Measurements from ENCODE around the gene KRTAP20-4. TPM values are rescaled to one million over a fixed set of nuclear protein-coding genes. Genes with fewer than 3 reads are reported as not detected.

The KRTAP20-4 gene
- not detected for total RNA-seq
- long read RNA-seq = 0 reads

DNA sequence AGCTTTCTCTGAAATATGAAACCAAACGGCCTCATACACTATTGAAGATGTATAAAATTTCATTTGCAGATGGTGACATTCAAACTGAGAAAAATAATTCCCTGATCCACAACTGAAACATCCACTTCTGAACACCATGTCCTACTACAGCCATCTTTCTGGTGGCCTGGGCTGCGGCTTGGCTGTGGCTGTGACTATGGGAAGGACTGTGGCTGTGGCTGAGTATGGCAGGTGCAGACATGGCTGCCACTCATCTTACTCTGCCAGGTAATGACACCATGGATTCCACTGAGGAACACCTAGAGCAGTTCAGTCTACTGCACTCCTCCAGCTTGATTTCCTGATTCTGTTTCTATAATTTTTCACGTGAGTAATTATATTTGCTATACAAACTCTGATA lies at the start of gene KRTAP20-4:
KRTAP20-4 (plus strand) TSS at position 106 of the 400 bp plus-strand sequence.
- no peak for DNase-seq
- no peak for ATAC-seq
- intact Hi-C loops (cut with DNase I) = no loop called here

DNA sequence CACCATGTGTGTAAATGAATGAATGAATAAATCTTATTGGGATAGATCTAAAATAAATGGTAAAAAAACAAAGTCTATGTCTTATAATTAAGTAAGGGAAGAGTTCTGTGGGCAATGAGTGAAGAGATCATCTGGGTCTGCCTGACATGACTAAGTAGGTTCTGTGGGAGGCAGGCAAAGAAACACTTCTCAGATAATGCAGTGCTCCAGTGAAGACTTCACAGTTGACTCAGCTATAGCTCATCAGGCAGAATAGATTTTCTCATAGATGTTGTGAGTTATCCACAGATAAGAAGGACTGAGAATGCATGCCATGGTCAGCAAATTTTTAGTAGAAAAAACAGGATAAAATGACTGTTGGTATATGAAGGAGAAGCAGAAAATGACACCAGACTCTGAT lies 42.7 kb upstream of the KRTAP20-4 start:
- no peak for DNase-seq
- intact Hi-C loops (cut with DNase I) = no loop called here
- ATAC-seq = peak in 1 of 2 donors; percentile 83

- DNase-seq = no peak
- ATAC-seq = no peak
- intact Hi-C loops (cut with DNase I) = no loop called here
Measured at GRCh38 chr21:30579346-30579745, 41.1 kb upstream of the KRTAP20-4 start.

GRCh38 chr21:30580132-30580531 lies 40.3 kb upstream of the KRTAP20-4 start:
- intact Hi-C loops (cut with DNase I) = no loop called here
- no peak for DNase-seq
- no peak for ATAC-seq

- DNase-seq (no peak), ATAC-seq (no peak)
- intact Hi-C loops (cut with DNase I) = no loop called here
Measured at GRCh38 chr21:30582870-30583269, 37.6 kb upstream of the KRTAP20-4 start.

DNA sequence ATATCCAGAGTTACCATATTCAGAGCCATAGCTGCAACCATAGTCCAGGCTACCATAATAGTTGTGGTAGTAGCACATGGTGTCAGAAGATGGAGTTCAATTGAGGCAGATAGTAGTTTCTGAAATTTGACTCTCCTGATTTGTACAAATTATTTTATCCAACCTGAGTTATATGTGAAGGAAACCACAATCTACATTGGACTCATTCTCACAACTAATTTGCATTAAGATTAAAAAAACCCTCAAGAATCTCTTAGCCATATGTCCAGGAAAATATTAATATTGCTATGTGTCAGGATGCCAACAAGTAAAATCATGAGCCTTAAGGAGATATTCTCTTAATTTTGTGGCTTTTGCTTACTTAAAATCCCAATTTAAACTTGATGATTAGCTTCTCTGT lies 30.1 kb upstream of the KRTAP20-4 start, which contains the start of gene KRTAP22-2:
KRTAP22-2 (minus strand) TSS at position 101 of the 400 bp plus-strand sequence.
- intact Hi-C loops (cut with DNase I) = no loop called here
- DNase-seq (no peak), ATAC-seq (no peak)

DNA sequence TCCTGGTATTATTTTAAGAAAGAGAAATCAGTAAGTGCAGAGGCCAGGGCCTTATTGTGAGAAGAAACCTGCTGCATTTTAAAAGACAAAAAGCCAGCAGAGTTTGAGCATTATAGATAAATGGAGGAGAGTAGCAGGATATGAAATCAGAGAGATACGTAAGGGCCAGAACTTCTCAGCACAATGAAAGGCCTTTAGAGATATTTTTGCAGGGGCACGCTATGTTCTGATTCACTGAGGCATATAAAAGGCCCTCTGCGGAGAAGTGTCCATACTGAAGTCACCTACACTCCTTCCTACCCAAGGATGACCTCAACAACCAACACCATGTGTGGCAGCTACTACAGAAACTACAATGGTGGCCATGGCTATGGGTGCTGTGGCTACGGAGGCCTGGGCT lies 28.3 kb upstream of the KRTAP20-4 start, which contains the start of gene KRTAP6-3:
KRTAP6-3 (plus strand) TSS at position 301 of the 400 bp plus-strand sequence; CDS start at position 307, 6 bp downstream.
- intact Hi-C loops (cut with DNase I) = no loop called here
- no peak for DNase-seq
- no peak for ATAC-seq

- no peak for ATAC-seq
- DNase-seq = no peak
- intact Hi-C loops (cut with DNase I) = no loop called here
Measured at GRCh38 chr21:30598802-30599201, 21.6 kb upstream of the KRTAP20-4 start, which contains the start of gene KRTAP6-2. Gene KRTAP6-2 (minus strand): TSS chr21:30598902. CDS start chr21:30598874, 28 bp downstream.

DNA sequence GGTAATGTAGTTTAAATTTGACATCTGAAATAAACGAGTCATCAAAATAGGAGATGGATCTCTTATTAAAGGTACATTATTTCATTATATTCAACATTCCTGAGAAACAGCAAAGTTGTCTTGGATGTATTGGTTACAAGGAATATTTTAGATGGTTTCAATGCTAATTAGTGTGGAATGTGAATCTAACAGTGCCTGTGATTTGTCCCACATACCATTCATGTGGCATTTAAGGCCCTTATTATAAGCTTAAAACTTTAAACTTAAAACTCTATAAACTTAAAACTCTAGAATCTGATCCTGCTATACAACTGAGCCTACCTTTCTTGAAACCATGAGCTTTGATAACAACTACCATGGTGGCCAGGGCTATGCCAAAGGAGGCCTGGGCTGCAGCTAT lies 19.6 kb upstream of the KRTAP20-4 start, which contains the start of gene KRTAP22-1:
KRTAP22-1 (plus strand) TSS at position 301 of the 400 bp plus-strand sequence.
- ATAC-seq (no peak), DNase-seq (no peak)
- intact Hi-C loops (cut with DNase I) = no loop called here

DNA sequence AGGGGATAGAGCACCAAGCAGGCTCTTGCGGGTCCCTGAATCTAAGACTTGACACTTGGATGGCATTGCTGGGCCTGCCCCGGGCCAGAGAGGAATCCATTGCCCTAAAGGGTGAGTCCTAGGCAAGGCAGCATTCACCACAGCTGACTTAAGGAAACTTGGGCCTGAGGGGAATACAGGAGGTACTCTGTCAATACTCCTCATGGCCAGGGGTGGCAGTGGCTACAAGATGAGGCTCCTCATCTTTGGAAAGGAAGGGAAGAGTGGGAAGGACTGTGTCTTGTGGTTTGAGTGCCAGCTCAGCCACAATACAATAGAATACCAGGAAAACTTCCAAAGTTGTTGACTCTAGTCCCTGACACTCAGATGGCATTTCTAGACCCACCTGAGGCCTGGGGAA lies 14.5 kb upstream of the KRTAP20-4 start:
- intact Hi-C loops (cut with DNase I) = no loop called here
- DNase-seq = no peak
- ATAC-seq = no peak

- intact Hi-C loops (cut with DNase I) = no loop called here
- DNase-seq (no peak), ATAC-seq (no peak)
Measured at GRCh38 chr21:30612132-30612531, 8.3 kb upstream of the KRTAP20-4 start.

GRCh38 chr21:30613836-30614235 lies 6.6 kb upstream of the KRTAP20-4 start, which contains the start of gene KRTAP6-1:
Gene KRTAP6-1 (minus strand): TSS chr21:30613930. CDS start chr21:30613904, 26 bp downstream.
- intact Hi-C loops (cut with DNase I) = no loop called here
- ATAC-seq (no peak), DNase-seq (no peak)

DNA sequence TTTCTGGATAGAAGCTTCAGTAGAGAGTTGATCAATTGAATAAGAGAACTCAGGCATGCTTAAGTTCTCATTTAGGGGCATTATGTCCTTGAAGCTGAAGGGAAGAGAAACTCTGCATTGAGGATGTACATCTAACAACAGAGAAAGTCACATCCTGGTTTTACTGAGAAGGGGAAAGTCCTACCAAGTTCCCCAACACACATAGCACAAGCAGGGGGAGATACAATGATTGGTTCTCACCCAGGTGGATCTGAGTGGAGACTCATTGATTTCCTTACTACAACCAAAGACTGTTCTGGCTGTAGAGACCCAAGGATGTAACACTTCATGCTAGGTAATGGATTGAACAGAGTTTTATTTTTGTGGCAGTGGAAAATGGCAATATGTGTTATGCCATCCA lies 5.2 kb upstream of the KRTAP20-4 start:
- intact Hi-C loops (cut with DNase I) = no loop called here
- DNase-seq (no peak), ATAC-seq (no peak)

- intact Hi-C loops (cut with DNase I) = no loop called here
- ATAC-seq = no peak
- no peak for DNase-seq
Measured at GRCh38 chr21:30616125-30616524, 4.3 kb upstream of the KRTAP20-4 start, which contains the start of gene KRTAP20-1. Gene KRTAP20-1 (plus strand): TSS chr21:30616425. CDS start chr21:30616455, 30 bp downstream.

DNA sequence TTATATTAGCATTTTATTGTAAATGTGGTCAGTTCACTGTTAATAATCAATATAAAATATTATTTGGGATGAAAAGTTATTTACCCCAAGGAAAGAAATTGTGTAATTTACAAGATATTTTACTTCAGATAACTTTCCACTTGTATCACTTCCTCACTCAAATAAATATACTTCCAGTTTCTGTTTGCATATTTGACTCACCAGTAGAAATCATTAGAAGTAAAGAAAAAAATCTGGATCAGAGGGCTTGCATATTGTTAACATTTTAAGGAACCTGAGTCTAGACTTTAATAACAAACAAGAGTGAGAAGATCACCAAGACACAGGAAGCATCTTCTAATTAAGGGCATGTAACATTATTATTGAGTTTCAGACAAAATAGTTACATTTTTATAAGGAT lies 347 bp upstream of the KRTAP20-4 start:
- DNase-seq (no peak), ATAC-seq (no peak)
- intact Hi-C loops (cut with DNase I) = no loop called here

DNA sequence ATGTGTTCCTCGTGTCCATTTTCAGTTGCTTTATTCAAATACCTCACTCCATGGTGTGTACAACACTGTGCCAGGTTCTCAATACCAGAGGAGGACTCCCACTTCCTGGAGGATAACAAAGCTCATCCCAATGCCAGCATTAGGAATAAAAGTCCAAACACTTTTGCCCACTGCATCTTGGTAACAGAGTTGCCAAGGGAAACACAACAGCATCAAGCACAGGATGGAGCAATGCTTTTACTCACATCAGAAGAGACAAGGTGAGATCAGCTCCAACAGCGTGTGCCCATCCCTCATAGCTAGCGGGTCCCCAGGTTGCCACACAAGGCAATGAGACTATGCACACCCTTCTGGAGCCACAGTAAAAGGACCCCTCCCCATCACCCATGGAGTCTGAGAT lies 2.9 kb downstream of the KRTAP20-4 start:
- ATAC-seq (peak in 1 of 2 donors; percentile 58), DNase-seq (no peak)
- intact Hi-C loops (cut with DNase I) = no loop called here

GRCh38 chr21:30625449-30626165 lies 5.2 kb downstream of the KRTAP20-4 start:
- no peak for ATAC-seq

DNA sequence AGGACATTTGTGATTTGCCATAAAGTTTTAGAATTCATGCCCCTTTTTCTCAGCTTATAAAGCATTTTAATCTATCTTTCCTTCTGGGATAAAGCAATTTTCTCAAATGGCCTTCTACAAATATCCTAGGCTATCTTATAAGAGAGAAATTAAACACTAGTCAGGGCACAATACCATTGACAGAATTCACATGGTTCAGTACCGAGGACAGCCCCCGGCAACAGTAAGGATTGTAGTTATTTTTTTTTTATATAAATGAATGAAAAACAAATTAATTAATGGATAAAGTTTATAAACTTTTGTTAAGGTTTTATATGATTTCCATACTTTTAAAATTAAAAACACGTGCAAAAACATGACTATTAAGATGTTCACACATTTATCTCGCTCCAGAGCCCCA lies 7.7 kb downstream of the KRTAP20-4 start:
- ATAC-seq (no peak), DNase-seq (no peak)
- intact Hi-C loops (cut with DNase I) = no loop called here

More at GRCh38 chr21:30625449-30626165, 5.2 kb downstream of the KRTAP20-4 start:
- intact Hi-C loops (cut with DNase I) = no loop called here
- DNase-seq = no peak

GRCh38 chr21:30629200-30629599 lies 8.8 kb downstream of the KRTAP20-4 start:
- intact Hi-C loops (cut with DNase I) = no loop called here
- ATAC-seq = peak in 1 of 2 donors; percentile 81
- DNase-seq = no peak

DNA sequence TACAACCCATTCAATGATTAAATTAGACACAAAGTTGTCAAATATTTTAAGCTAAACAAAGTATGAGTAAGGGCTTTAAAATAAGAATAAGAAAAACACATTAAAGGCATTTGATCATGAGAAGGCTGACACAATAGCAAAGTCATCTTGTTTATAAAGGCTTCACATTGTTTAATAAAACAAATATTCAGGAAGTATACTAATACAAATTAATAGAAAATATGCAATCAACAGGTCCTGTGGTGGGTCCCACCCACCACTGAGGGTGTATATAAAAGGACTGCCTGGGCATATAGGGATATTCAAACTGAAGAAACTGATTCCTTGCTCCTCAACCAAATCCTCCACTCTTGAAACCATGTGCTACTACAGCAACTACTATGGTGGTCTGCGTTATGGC lies 14.5 kb downstream of the KRTAP20-4 start, which contains the start of gene KRTAP20-2:
KRTAP20-2 (plus strand) TSS at position 301 of the 400 bp plus-strand sequence; CDS start at position 359, 58 bp downstream.
- DNase-seq (no peak), ATAC-seq (no peak)
- intact Hi-C loops (cut with DNase I) = no loop called here

- no peak for ATAC-seq
- intact Hi-C loops (cut with DNase I) = no loop called here
- DNase-seq = no peak
Measured at GRCh38 chr21:30638686-30639085, 18.3 kb downstream of the KRTAP20-4 start.
